ENCODE data around the gene TLK1.

GRCh38 chr2:170975943-170976270 lies 184.8 kb downstream of the TLK1 start:
- TF ChIP-seq, protein P1, sequence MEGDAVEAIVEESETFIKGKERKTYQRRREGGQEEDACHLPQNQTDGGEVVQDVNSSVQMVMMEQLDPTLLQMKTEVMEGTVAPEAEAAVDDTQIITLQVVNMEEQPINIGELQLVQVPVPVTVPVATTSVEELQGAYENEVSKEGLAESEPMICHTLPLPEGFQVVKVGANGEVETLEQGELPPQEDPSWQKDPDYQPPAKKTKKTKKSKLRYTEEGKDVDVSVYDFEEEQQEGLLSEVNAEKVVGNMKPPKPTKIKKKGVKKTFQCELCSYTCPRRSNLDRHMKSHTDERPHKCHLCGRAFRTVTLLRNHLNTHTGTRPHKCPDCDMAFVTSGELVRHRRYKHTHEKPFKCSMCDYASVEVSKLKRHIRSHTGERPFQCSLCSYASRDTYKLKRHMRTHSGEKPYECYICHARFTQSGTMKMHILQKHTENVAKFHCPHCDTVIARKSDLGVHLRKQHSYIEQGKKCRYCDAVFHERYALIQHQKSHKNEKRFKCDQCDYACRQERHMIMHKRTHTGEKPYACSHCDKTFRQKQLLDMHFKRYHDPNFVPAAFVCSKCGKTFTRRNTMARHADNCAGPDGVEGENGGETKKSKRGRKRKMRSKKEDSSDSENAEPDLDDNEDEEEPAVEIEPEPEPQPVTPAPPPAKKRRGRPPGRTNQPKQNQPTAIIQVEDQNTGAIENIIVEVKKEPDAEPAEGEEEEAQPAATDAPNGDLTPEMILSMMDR (IDR thresholded peaks at IDR 0.05): no peak
- TF ChIP-seq POLR2A (IDR thresholded peaks at IDR 0.05): no peak
